Measurements from ENCODE around the gene KCNK2.

DNA sequence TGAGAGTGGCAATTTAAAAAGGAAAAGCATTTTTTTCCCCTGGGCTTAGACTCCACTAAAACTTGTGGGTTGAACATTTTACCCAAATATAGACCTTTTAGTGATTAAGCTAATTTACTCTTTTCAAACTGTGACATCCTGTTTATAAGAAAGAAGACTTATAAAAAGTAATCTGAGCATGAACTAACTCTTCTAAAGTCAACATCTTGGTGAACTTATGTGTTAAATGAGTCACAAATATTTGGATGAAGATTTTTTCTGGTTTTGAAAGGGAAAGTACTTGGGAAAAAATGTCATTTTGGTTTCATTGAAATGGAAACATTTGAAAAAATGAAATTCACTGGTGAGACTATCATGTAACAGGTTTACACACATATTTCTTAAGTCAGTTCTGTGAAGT, 109.8 kb downstream of the KCNK2 start:
- TF ChIP-seq, protein P1, sequence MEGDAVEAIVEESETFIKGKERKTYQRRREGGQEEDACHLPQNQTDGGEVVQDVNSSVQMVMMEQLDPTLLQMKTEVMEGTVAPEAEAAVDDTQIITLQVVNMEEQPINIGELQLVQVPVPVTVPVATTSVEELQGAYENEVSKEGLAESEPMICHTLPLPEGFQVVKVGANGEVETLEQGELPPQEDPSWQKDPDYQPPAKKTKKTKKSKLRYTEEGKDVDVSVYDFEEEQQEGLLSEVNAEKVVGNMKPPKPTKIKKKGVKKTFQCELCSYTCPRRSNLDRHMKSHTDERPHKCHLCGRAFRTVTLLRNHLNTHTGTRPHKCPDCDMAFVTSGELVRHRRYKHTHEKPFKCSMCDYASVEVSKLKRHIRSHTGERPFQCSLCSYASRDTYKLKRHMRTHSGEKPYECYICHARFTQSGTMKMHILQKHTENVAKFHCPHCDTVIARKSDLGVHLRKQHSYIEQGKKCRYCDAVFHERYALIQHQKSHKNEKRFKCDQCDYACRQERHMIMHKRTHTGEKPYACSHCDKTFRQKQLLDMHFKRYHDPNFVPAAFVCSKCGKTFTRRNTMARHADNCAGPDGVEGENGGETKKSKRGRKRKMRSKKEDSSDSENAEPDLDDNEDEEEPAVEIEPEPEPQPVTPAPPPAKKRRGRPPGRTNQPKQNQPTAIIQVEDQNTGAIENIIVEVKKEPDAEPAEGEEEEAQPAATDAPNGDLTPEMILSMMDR (IDR thresholded peaks at IDR 0.05) = no peak
- no peak for TF ChIP-seq POLR2A (IDR thresholded peaks at IDR 0.05)
